HCT116 (cell line): ENCODE results near the gene SMARCA2. TPM values are rescaled to one million over a fixed set of nuclear protein-coding genes. Genes with fewer than 3 reads are reported as not detected.

ENCODE experiments used
- ATAC-seq: fragments of 200-7000 bp; cut with Tn5 transposase; 2 replicates; pipeline ENCODE4 v1.9.1; 2020; ENCODE audit warnings: mild to moderate bottlenecking, moderate library complexity
- BruUV-seq: library from RNA; stranded (reverse); fragments of 400-500 nt; replicated peaks from 2 replicates; lab custom pipeline; 2021; lab: Mats Ljungman, UMichigan
- CTCF ChIA-PET: fragments of 300-600 bp; sonication (Branson Sonifier 250); formaldehyde crosslinking; loops from one replicate; lab custom pipeline; 2021; ENCODE audit warnings: antibody characterized with exemption; lab: Charles Lee
- POLR2A ChIA-PET: fragments of 300-600, 350-600 bp; sonication (Branson Sonifier 250); formaldehyde crosslinking; loops from one replicate; lab custom pipeline; 2021; ENCODE audit warnings: antibody characterized with exemption; lab: Charles Lee
- RAD21 ChIA-PET, 2 experiments: fragments of 300-600 bp; sonication (Branson Sonifier 250); formaldehyde crosslinking; loops; one replicate each; lab custom pipeline; 2023; ENCODE audit warnings: low total read pairs in 2 of 2; ENCODE audit not compliant: uncharacterized antibody in 2 of 2, unreplicated experiment in 2 of 2, low non-redundant PET in 1 of 2; lab: Charles Lee
- DNase-seq: peaks from one replicate; pipeline ENCODE4 v3.0.0-alpha.2; 2010; ENCODE audit warnings: low read depth, low spot score
- H2AFZ ChIP-seq: fragments of 200-600 bp; shearing (Covaris generic), sonication (generic); 2 replicates; pipeline ENCODE4 v1.6.1; 2017; ENCODE audit warnings: low read depth, mixed run types, mixed read lengths, antibody characterized with exemption, low read length; ENCODE audit not compliant: poor library complexity, severe bottlenecking
- H3K27ac ChIP-seq: 2 replicates; pipeline ENCODE4 v1.5.1; 2012; ENCODE audit warnings: low read depth, low read length
- H3K27me3 ChIP-seq: fragments of 200-600 bp; sonication (generic); 2 replicates; pipeline ENCODE4 v1.6.1; 2016; ENCODE audit warnings: mixed run types, low read length, mixed read lengths; ENCODE audit not compliant: insufficient read depth
- H3K36me3 ChIP-seq, 2 experiments: fragments of 200-500 bp in 1 of 2; fragments of 200-600 bp in 1 of 2; sonication (Bioruptor generic) in 1 of 2; sonication (generic) in 1 of 2; 2 replicates each; pipeline versions ENCODE4 v1.5.1 to v1.6.1; 2014 to 2016; ENCODE audit warnings: low read length in 2 of 2, inconsistent platforms in 1 of 2, mixed read lengths in 1 of 2, mixed run types in 1 of 2; ENCODE audit not compliant: insufficient read depth in 2 of 2, control insufficient read depth in 1 of 2
- H3K4me1 ChIP-seq, 2 experiments: fragments of 200-600 bp in 1 of 2; sonication (generic) in 1 of 2; 2 replicates each; pipeline versions ENCODE4 v1.5.1 to v1.6.1; 2012 to 2017; ENCODE audit warnings: low read length in 2 of 2, inconsistent platforms in 1 of 2, mild to moderate bottlenecking in 1 of 2, mixed read lengths in 1 of 2, mixed run types in 1 of 2, moderate library complexity in 1 of 2; ENCODE audit not compliant: insufficient read depth in 2 of 2, control insufficient read depth in 1 of 2
- H3K4me2 ChIP-seq: fragments of 200-600 bp; sonication (generic); 2 replicates; pipeline ENCODE4 v1.6.1; 2017; ENCODE audit warnings: mixed run types, low read length, mixed read lengths
- H3K4me3 ChIP-seq, 2 experiments: fragments of 200-600 bp in 1 of 2; sonication (generic) in 1 of 2; replicated peaks in 1 of 2; 2 replicates each; pipeline ENCODE4 v1.5.1; 2011 to 2016; ENCODE audit warnings: low read length in 2 of 2, control low read depth in 1 of 2, low read depth in 1 of 2, mild to moderate bottlenecking in 1 of 2, mixed read lengths in 1 of 2, mixed run types in 1 of 2
- H3K79me2 ChIP-seq: fragments of 200-600 bp; sonication (generic); 2 replicates; pipeline ENCODE4 v1.6.1; 2017; ENCODE audit warnings: mild to moderate bottlenecking, mixed run types, low read length, moderate library complexity, mixed read lengths; ENCODE audit not compliant: insufficient read depth
- H3K9ac ChIP-seq: fragments of 200-600 bp; sonication (generic); 2 replicates; pipeline ENCODE4 v1.6.1; 2016; ENCODE audit warnings: low read length, mixed read lengths
- H3K9me2 ChIP-seq: fragments of 200-600 bp; sonication (generic), shearing (Covaris generic); 2 replicates; pipeline ENCODE4 v1.6.1; 2017; ENCODE audit warnings: mixed run types, mild to moderate bottlenecking, moderate library complexity; ENCODE audit not compliant: insufficient read depth
- H3K9me3 ChIP-seq, 2 experiments: fragments of 200-500 bp in 1 of 2; fragments of 200-600 bp in 1 of 2; sonication (Bioruptor generic) in 1 of 2; sonication (generic) in 1 of 2; 2 replicates each; pipeline ENCODE4 v1.6.1; 2014 to 2017; ENCODE audit warnings: low read length in 2 of 2, mixed read lengths in 2 of 2, inconsistent platforms in 1 of 2, low read depth in 1 of 2, mild to moderate bottlenecking in 1 of 2, mixed run types in 1 of 2, moderate library complexity in 1 of 2; ENCODE audit not compliant: control insufficient read depth in 1 of 2, insufficient read depth in 1 of 2
- H4K20me1 ChIP-seq: fragments of 200-600 bp; sonication (generic), shearing (Covaris generic); 2 replicates; pipeline ENCODE4 v1.6.1; 2017; ENCODE audit warnings: mixed run types, mild to moderate bottlenecking, moderate library complexity; ENCODE audit not compliant: insufficient read depth
- ATF3 ChIP-seq: IDR thresholded peaks from 2 replicates; pipeline ENCODE4 v1.6.1; 2012
- CTCF ChIP-seq, 3 experiments: fragments of 200-600 bp in 1 of 3; sonication (generic) in 1 of 3; IDR thresholded peaks in 2 of 3; conservative IDR thresholded peaks in 1 of 3; 2 replicates each; pipeline ENCODE4 v1.5.1; 2012 to 2017; ENCODE audit warnings: low read depth in 2 of 3, low read length in 2 of 3, antibody characterized with exemption in 1 of 3, borderline replicate concordance in 1 of 3, control low read depth in 1 of 3, mild to moderate bottlenecking in 1 of 3, mixed read lengths in 1 of 3, mixed run types in 1 of 3, moderate library complexity in 1 of 3; ENCODE audit not compliant: insufficient read depth in 1 of 3
- EGR1 ChIP-seq: IDR thresholded peaks from 2 replicates; pipeline ENCODE4 v1.6.1; 2012; ENCODE audit warnings: low read depth
- JUND ChIP-seq: IDR thresholded peaks from 2 replicates; pipeline ENCODE4 v1.6.1; 2012
- RAD21 ChIP-seq: IDR thresholded peaks from 2 replicates; pipeline ENCODE4 v1.6.1; 2012; ENCODE audit warnings: low read depth, mild to moderate bottlenecking
- REST ChIP-seq: IDR thresholded peaks from 2 replicates; pipeline ENCODE4 v1.6.1; 2012; ENCODE audit warnings: low read depth
- SP1 ChIP-seq: IDR thresholded peaks from 2 replicates; pipeline ENCODE4 v1.6.1; 2012; ENCODE audit warnings: low read depth
- ZBTB33 ChIP-seq: IDR thresholded peaks from 2 replicates; pipeline ENCODE4 v1.6.1; 2011; ENCODE audit warnings: mild to moderate bottlenecking, low read length, moderate library complexity; ENCODE audit not compliant: insufficient replicate concordance; ENCODE audit errors: extremely low read depth
- ZFX ChIP-seq: fragments of 450-650 bp; IDR thresholded peaks from 2 replicates; pipeline ENCODE4 v1.6.1; 2017
- ZNF274 ChIP-seq: fragments of 200-500 bp; sonication (Bioruptor generic); IDR thresholded peaks from 2 replicates; pipeline ENCODE4 v1.6.1; 2014; ENCODE audit warnings: mild to moderate bottlenecking, low read depth, low read length, inconsistent platforms
- intact Hi-C: fragments of 100-400 bp; cut with micrococcal nuclease; formaldehyde crosslinking; loops from 2 replicates; pipeline ENCODE4 v1.10.0; 2022
- total RNA-seq: library from RNA; stranded (reverse); gene quantifications from one replicate; pipeline ENCODE4 v1.2.1, GENCODE V29; 2021; ENCODE audit not compliant: unreplicated experiment

Gene SMARCA2
- total RNA-seq, 1 experiment from 2014 or later, result 14.7 TPM

- ChIA-PET POLR2A (no interaction called here), CTCF (no interaction called here), RAD21 (no interaction called here)
- Histone ChIP-seq H2AFZ (no peak overlapping the region), H3K9me3 (no peaks in the 10 kb centered on the region), H3K9ac (no peak overlapping the region), H3K27ac (no peak overlapping the region), H3K4me2 (no peak overlapping the region), H3K27me3 (no peaks in the 10 kb centered on the region), H3K36me3 (no peaks in the 10 kb centered on the region), H3K9me2 (no peaks in the 10 kb centered on the region), H4K20me1 (no peaks in the 10 kb centered on the region), H3K4me1 (no peaks in the 10 kb centered on the region), H3K4me3 (no peak overlapping the region), H3K79me2 (no peaks in the 10 kb centered on the region)
- BruUV-seq, result no TSS peak
- TF ChIP-seq SP1 (no peak), REST (no peak), CTCF (IDR thresholded peaks at IDR 0.05 in 2 of 3, conservative IDR thresholded peaks at IDR 0.05 in 1 of 3; ENCODE audit: borderline replicate concordance in 1 of 3, insufficient read depth in 1 of 3, low read depth in 2 of 3, low read length in 2 of 3) (no peak), RAD21 (no peak), ZFX (no peak), EGR1 (no peak), JUND (no peak), ATF3 (no peak), ZBTB33 (no peak), ZNF274 (no peak)
- intact Hi-C loops, result no loop called here
- ATAC-seq (no peak), DNase-seq (no peak)
Measured at GRCh38 chr9:2026220-2026997, 11.3 kb downstream of the SMARCA2 start.
